Loucy (cell line): ENCODE results near the gene MCEE.

Experiments
- H2AFZ ChIP-seq: fragments of 200-600 bp; sonication (generic); 2 replicates; pipeline ENCODE4 v1.6.0; 2016; ENCODE audit warnings: antibody characterized with exemption, mild to moderate bottlenecking, low read length, moderate library complexity
- H3F3A ChIP-seq: fragments of 200-600 bp; 2 replicates; pipeline ENCODE4 v1.6.0; 2016; ENCODE audit warnings: antibody characterized with exemption, low read depth, mild to moderate bottlenecking
- H3K27me3 ChIP-seq: fragments of 200-600 bp; sonication (generic); 2 replicates; pipeline ENCODE4 v1.6.1; 2014; ENCODE audit warnings: low read length, mild to moderate bottlenecking; ENCODE audit not compliant: insufficient read depth, poor library complexity, severe bottlenecking
- H3K36me3 ChIP-seq: fragments of 200-600 bp; sonication (generic); 2 replicates; pipeline ENCODE4 v1.6.1; 2016; ENCODE audit warnings: low read length; ENCODE audit not compliant: insufficient read depth
- H3K4me1 ChIP-seq: fragments of 200-600 bp; sonication (generic); 2 replicates; pipeline ENCODE4 v1.5.1; 2014; ENCODE audit warnings: low read length, mild to moderate bottlenecking; ENCODE audit not compliant: insufficient read depth, poor library complexity, severe bottlenecking
- H3K4me2 ChIP-seq: fragments of 200-600 bp; sonication (generic); 2 replicates; pipeline ENCODE4 v1.6.0; 2014; ENCODE audit warnings: antibody characterized with exemption, low read length, low read depth, mild to moderate bottlenecking; ENCODE audit not compliant: poor library complexity, severe bottlenecking
- H3K4me3 ChIP-seq: fragments of 200-600 bp; sonication (generic); 2 replicates; pipeline ENCODE4 v1.5.1; 2014; ENCODE audit warnings: low read length, mild to moderate bottlenecking, mixed read lengths; ENCODE audit not compliant: poor library complexity, severe bottlenecking
- H3K79me2 ChIP-seq: fragments of 200-600 bp; sonication (generic); 2 replicates; pipeline ENCODE4 v1.6.1; 2014; ENCODE audit warnings: low read length; ENCODE audit not compliant: insufficient read depth
- H3K9ac ChIP-seq: fragments of 200-600 bp; sonication (generic); 2 replicates; pipeline ENCODE4 v1.6.0; 2014; ENCODE audit warnings: mild to moderate bottlenecking, low read depth, low read length, moderate library complexity; ENCODE audit not compliant: poor library complexity, severe bottlenecking
- H3K9me2 ChIP-seq: fragments of 200-600 bp; sonication (generic); replicated peaks from 2 replicates; pipeline ENCODE4 v1.6.1; 2016; ENCODE audit warnings: low read depth, low read length, mixed read lengths
- H3K9me3 ChIP-seq: fragments of 200-600 bp; sonication (generic); 2 replicates; pipeline ENCODE4 v1.6.1; 2014; ENCODE audit warnings: mild to moderate bottlenecking, antibody characterized with exemption, low read length, low read depth; ENCODE audit not compliant: insufficient read depth
- H4K20me1 ChIP-seq: fragments of 200-600 bp; sonication (generic); 2 replicates; pipeline ENCODE4 v1.6.0; 2014; ENCODE audit warnings: antibody characterized with exemption, low read length, mild to moderate bottlenecking; ENCODE audit not compliant: insufficient read depth, poor library complexity, severe bottlenecking
- CTCF ChIP-seq: fragments of 200-600 bp; sonication (generic); conservative IDR thresholded peaks from 2 replicates; pipeline ENCODE4 v1.5.1; 2014; ENCODE audit warnings: mild to moderate bottlenecking, antibody characterized with exemption, low read length
- EZH2phosphoT487 ChIP-seq: fragments of 200-600 bp; IDR thresholded peaks from 2 replicates; pipeline ENCODE4 v1.6.1; 2018; ENCODE audit warnings: antibody characterized with exemption, mild to moderate bottlenecking, moderate library complexity, borderline replicate concordance

Gene MCEE

DNA sequence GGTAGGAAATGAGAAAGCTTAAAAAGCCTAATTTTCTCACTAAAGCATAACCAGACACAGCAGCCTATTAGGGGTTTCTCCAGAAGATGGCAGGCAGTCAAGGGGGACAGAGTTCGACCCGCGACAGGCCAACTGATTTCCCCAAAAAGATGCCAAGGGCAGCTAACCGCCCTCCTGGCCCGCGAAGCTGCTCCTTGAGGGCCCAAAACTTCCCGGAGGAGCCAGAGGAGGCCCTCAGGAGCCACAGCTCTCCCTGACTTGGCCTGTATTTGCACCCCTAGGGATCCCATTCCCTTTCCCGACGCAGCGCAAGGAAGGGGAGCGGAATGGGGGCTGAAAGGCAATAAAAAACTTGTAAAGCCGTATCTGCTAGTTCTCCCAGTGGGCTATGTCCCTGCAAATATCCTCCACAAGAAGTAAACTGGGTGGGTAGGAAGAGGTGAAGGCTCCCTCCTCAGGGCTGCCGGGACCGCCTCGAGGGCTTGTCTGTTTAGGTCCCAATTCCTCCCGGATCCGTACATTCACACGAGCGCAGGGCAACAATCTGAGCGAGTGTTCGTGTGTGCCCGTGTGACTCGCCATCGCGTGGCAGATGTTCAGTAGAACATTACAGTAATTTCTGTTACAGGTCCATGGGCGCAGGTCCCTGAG, 62.3 kb downstream of the MCEE start:
- H3K9me2 ChIP-seq: no peaks in the 10 kb centered on the region
- H3K4me3 ChIP-seq: peak overlapping the region; percentile 93
- H3K9me3 ChIP-seq: no peaks in the 10 kb centered on the region
- H3K4me2 ChIP-seq: peak overlapping the region; percentile 93
- H2AFZ ChIP-seq: peak overlapping the region; percentile 83
- H3K36me3 ChIP-seq: peaks cover 2% of the 10 kb centered on the region; the same call in 1 of the 2 replicates
- H3K79me2 ChIP-seq: peaks cover 38% of the 10 kb centered on the region
- H3K27me3 ChIP-seq: no peaks in the 10 kb centered on the region
- no peak for TF ChIP-seq EZH2phosphoT487
- peak; percentile 26 for TF ChIP-seq CTCF
- H3K4me1 ChIP-seq: peaks cover 32% of the 10 kb centered on the region
- H3F3A ChIP-seq: no peaks in the 10 kb centered on the region
- H4K20me1 ChIP-seq: peaks cover 15% of the 10 kb centered on the region
- peak overlapping the region; percentile 95 for H3K9ac ChIP-seq

- H2AFZ ChIP-seq: no peak overlapping the region
- no peak overlapping the region for H3K4me3 ChIP-seq
- no peaks in the 10 kb centered on the region for H3K36me3 ChIP-seq
- H4K20me1 ChIP-seq: peaks cover 15% of the 10 kb centered on the region
- peaks cover 25% of the 10 kb centered on the region for H3K4me1 ChIP-seq
- H3F3A ChIP-seq: no peaks in the 10 kb centered on the region
- no peaks in the 10 kb centered on the region for H3K9me2 ChIP-seq
- peaks cover 33% of the 10 kb centered on the region for H3K79me2 ChIP-seq
- no peaks in the 10 kb centered on the region for H3K9me3 ChIP-seq
- no peaks in the 10 kb centered on the region for H3K27me3 ChIP-seq
- TF ChIP-seq CTCF (no peak), EZH2phosphoT487 (no peak)
- peak overlapping the region; percentile 95 for H3K9ac ChIP-seq
- H3K4me2 ChIP-seq: peak overlapping the region; percentile 93
These were observed 63.2 kb downstream of the MCEE start for GRCh38 chr2:71066856-71067255.

DNA sequence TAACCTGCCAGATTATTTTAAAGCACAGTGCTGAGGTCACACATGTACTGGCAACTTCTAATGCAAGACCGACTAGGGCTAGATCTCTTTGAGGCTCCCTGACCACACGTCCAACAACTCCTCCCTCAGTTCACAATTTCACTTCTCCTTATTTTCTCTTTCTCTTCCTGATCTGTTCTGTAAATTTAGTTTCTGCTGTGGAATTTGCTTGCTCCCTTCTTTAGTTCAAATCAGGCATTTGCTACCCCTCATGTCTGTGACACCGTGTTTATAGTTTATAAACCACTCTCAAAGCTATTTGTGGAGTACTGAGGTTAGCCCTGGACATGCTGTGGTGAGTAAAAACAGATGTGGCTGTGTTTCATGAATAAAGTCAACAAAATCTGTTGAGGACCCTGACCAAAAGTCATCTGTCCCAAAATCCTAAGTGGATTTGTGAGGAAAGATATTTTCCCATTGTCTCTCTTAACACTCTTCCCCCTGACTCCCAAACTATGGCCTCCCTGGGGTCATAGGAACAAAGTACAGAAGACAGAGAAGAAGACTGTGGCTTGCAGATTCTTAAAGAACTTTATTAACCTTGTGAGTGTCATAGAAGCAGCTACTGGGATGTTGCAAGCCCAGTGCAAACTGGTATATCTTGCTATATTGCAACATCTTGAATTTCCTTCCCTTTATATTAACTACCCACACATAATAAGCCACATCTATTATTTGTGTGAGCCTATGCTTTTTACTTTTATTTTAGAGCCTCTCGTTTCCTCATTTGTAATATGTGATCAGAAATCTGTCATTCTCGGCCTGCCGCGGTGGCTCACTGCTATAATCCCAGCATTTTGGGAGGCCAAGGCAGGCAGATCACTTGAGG, 65.0 kb downstream of the MCEE start:
- H3K36me3 ChIP-seq: no peaks in the 10 kb centered on the region
- no peak overlapping the region for H2AFZ ChIP-seq
- no peak overlapping the region for H3K4me3 ChIP-seq
- peaks cover 9% of the 10 kb centered on the region for H4K20me1 ChIP-seq
- H3F3A ChIP-seq: no peaks in the 10 kb centered on the region
- H3K9me2 ChIP-seq: no peaks in the 10 kb centered on the region
- peaks cover 10% of the 10 kb centered on the region for H3K4me1 ChIP-seq
- H3K9me3 ChIP-seq: no peaks in the 10 kb centered on the region
- TF ChIP-seq EZH2phosphoT487: no peak
- no peak for TF ChIP-seq CTCF
- no peak overlapping the region for H3K9ac ChIP-seq
- H3K27me3 ChIP-seq: no peaks in the 10 kb centered on the region
- H3K79me2 ChIP-seq: peaks cover 14% of the 10 kb centered on the region
- H3K4me2 ChIP-seq: no peak overlapping the region
